T-cell (primary cell): Measurements from ENCODE around the gene ELMOD3. TPM values are rescaled to one million over a fixed set of nuclear protein-coding genes. Genes with fewer than 3 reads are reported as not detected.
"Not testable (repeated sequence)": the region's sequence is repeated elsewhere in the genome, so short reads cannot be mapped to it uniquely, and the experiment has no call there.

Experiments
- ATAC-seq, 4 experiments: fragments of 200-7000 bp in 3 of 4; fragments of 150-1000 bp in 1 of 4; cut with Tn5 transposase; replicated peaks in 1 of 4; 1 replicate in 3 of 4; 2 replicates in 1 of 4; pipeline ENCODE4 v1.10.0; 2021; ENCODE audit warnings: moderate library complexity in 3 of 4, mild to moderate bottlenecking in 2 of 4, moderate number of reproducible peaks in 1 of 4
- CTCF ChIA-PET, 2 donors: fragments of 300-600 bp; sonication (Branson Sonifier 250); formaldehyde crosslinking; loops; one replicate each; lab custom pipeline; 2022; ENCODE audit warnings: antibody characterized with exemption in 2 of 2; lab: Charles Lee
- POLR2A ChIA-PET, 2 donors: fragments of 300-600 bp; sonication (Branson Sonifier 250); formaldehyde crosslinking; loops; one replicate each; lab custom pipeline; 2022; ENCODE audit warnings: antibody characterized with exemption in 2 of 2; lab: Charles Lee
- DNase-seq, 35 experiments: peaks; one replicate each; pipeline versions ENCODE4 v3.0.0 to v3.0.0-alpha.2; 2013 to 2023
- H3K27ac ChIP-seq: one replicate; pipeline ENCODE4 v1.5.1; 2013; ENCODE audit warnings: low read length
- H3K27me3 ChIP-seq, 2 experiments: replicated peaks in 1 of 2; 1 replicate in 1 of 2; 2 replicates in 1 of 2; pipeline versions ENCODE4 v1.6.1 to v1.7.0; 2013; ENCODE audit warnings: low read length in 1 of 2, mixed read lengths in 1 of 2; ENCODE audit not compliant: control insufficient read depth in 2 of 2, insufficient read depth in 2 of 2; ENCODE audit errors: extremely low read depth in 1 of 2
- H3K36me3 ChIP-seq, 2 donors: 1 replicate in 1 of 2; 2 replicates in 1 of 2; pipeline versions ENCODE4 v1.6.1 to v1.7.0; 2013; ENCODE audit warnings: low read length in 1 of 2; ENCODE audit not compliant: control insufficient read depth in 2 of 2, insufficient read depth in 1 of 2; ENCODE audit errors: extremely low read depth in 1 of 2
- H3K4me1 ChIP-seq, 2 experiments: 1 replicate in 1 of 2; 2 replicates in 1 of 2; pipeline versions ENCODE4 v1.6.1 to v1.7.0; 2013; ENCODE audit warnings: low read length in 2 of 2, mixed read lengths in 1 of 2; ENCODE audit not compliant: insufficient read depth in 2 of 2, control insufficient read depth in 1 of 2; ENCODE audit errors: extremely low read depth in 1 of 2
- H3K4me3 ChIP-seq, 2 donors: 1 replicate in 1 of 2; 2 replicates in 1 of 2; pipeline versions ENCODE4 v1.5.1 to v1.7.0; 2013; ENCODE audit warnings: mild to moderate bottlenecking in 2 of 2, low read length in 1 of 2, moderate library complexity in 1 of 2; ENCODE audit not compliant: control insufficient read depth in 1 of 2; ENCODE audit errors: extremely low read depth in 1 of 2
- H3K9me3 ChIP-seq: 2 replicates; pipeline ENCODE4 v1.7.0; 2013
- H3K27ac Mint-ChIP-seq, 2 donors: one replicate each; pipeline ENCODE4 v1.8.0; 2020 to 2021; ENCODE audit warnings: mild to moderate bottlenecking in 2 of 2, mixed read lengths in 2 of 2
- H3K27me3 Mint-ChIP-seq, 2 donors: one replicate each; pipeline ENCODE4 v1.8.0; 2021 to 2022; ENCODE audit warnings: mixed read lengths in 2 of 2
- H3K36me3 Mint-ChIP-seq: one replicate; pipeline ENCODE4 v1.8.0; 2021; ENCODE audit warnings: mixed read lengths
- H3K4me1 Mint-ChIP-seq, 3 donors: one replicate each; pipeline ENCODE4 v1.8.0; 2020 to 2022; ENCODE audit warnings: mixed read lengths in 3 of 3, mild to moderate bottlenecking in 1 of 3
- H3K4me3 Mint-ChIP-seq, 3 donors: one replicate each; pipeline ENCODE4 v1.8.0; 2020 to 2022; ENCODE audit warnings: mild to moderate bottlenecking in 3 of 3, mixed read lengths in 3 of 3, moderate library complexity in 3 of 3
- H3K9me3 Mint-ChIP-seq, 3 donors: one replicate each; pipeline ENCODE4 v1.8.0; 2020 to 2022; ENCODE audit warnings: mixed read lengths in 3 of 3
- WGBS: methylation state at CpG from one replicate; pipeline ENCODE4 v1.1.5; 2013; ENCODE audit warnings: missing lambda C conversion rate; ENCODE audit not compliant: insufficient coverage; 5-methylcytosine and 5-hydroxymethylcytosine counted together
- total RNA-seq, 35 experiments: library from RNA in 6 of 35; stranded (reverse) in 6 of 35; fragments of 120-200 nt in 1 of 35; gene quantifications; one replicate each; pipeline versions ENCODE4 v1.2.1 to v1.2.4 and lab custom pipeline; 2013 to 2026

The ELMOD3 gene
- total RNA-seq, 5 donors from 2014 or later (not counting 1 experiment from before 2014, with no cell fraction given), result 18.8 to 30.9 (median 25.2) TPM

GRCh38 chr2:85357736-85358135 lies 3.2 kb downstream of the ELMOD3 start:
- Histone ChIP-seq H3K27me3 (no peaks in the 10 kb centered on the region), H3K4me3 (no peak overlapping the region), H3K9me3 (no peaks in the 10 kb centered on the region), H3K4me1 (peaks cover 13 to 28% of the 10 kb centered on the region in 2 experiments), H3K36me3 (peaks cover 0 to 30% of the 10 kb centered on the region in 2 donors), H3K27ac (no peak overlapping the region)
- POLR2A ChIA-PET, result interaction anchor here in 1 of 2 donors (0.6 to 0.7 kb wide), 2 partner anchors 57 to 204 kb away, joined by 3 read pairs; no protein-coding TSS in a partner anchor
- no peak for ATAC-seq
- no peaks in the 10 kb centered on the region for H3K9me3 Mint-ChIP-seq
- peaks cover 46 to 52% (median 48%) of the 10 kb centered on the region in 3 donors for H3K4me1 Mint-ChIP-seq
- H3K4me3 Mint-ChIP-seq, result no peak overlapping the region
- H3K27me3 Mint-ChIP-seq, result no peaks in the 10 kb centered on the region
- DNase-seq, result no peak
- peaks cover 45% of the 10 kb centered on the region for H3K36me3 Mint-ChIP-seq
- CTCF ChIA-PET, result interaction anchor here in 1 of 2 donors (0.6 kb wide), 1 partner anchor 683 kb away, joined by 3 read pairs; no protein-coding TSS in a partner anchor
- H3K27ac Mint-ChIP-seq, result no peak overlapping the region
- WGBS, result 100% methylated on average over 1 of the region's 3 CpGs

GRCh38 chr2:85362653-85363387 lies 8.3 kb downstream of the ELMOD3 start:
- H3K27me3 Mint-ChIP-seq, H3K27ac Mint-ChIP-seq: not testable (repeated sequence)
- H3K36me3 Mint-ChIP-seq, result peaks cover 51% of the 10 kb centered on the region

DNA sequence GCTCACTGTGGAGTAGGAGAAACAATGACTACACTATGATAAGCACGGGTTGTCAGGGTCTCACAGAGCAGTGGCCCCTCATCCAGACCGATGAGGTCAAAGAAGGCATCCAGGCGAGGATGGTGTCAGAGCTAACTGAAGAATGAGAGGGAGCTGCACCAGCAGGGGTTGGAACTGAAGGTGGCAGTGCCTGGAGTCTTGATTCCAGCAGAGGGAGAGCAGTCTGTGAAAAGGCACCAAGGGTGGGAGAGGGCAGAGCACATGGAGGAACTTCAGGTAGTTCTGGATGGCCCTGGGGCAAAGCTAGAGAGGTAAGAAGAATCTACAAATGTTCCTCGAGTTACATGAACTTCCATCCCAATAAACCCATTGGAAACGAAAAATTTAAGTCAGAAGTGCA lies 12.6 kb downstream of the ELMOD3 start:
- Mint-ChIP-seq H3K9me3 (no peaks in the 10 kb centered on the region), H3K36me3 (peaks cover 37% of the 10 kb centered on the region), H3K4me3 (no peak overlapping the region), H3K27me3 (no peaks in the 10 kb centered on the region), H3K27ac (no peak overlapping the region), H3K4me1 (no peaks in the 10 kb centered on the region)
- no peaks in the 10 kb centered on the region for H3K9me3 ChIP-seq
- ChIA-PET POLR2A (no interaction called here), CTCF (no interaction called here)
- H3K4me3 ChIP-seq, result no peak overlapping the region
- H3K36me3 ChIP-seq, result peaks cover 9 to 26% of the 10 kb centered on the region in 2 donors
- ATAC-seq, result no peak
- no peak for DNase-seq
- WGBS, result 88% methylated on average over 5 of the region's 5 CpGs
- no peaks in the 10 kb centered on the region for H3K27me3 ChIP-seq
- no peak overlapping the region for H3K27ac ChIP-seq
- no peaks in the 10 kb centered on the region for H3K4me1 ChIP-seq

More at GRCh38 chr2:85362653-85363387, 8.3 kb downstream of the ELMOD3 start:
- H3K4me3 ChIP-seq, DNase-seq, CTCF ChIA-PET, H3K27me3 ChIP-seq, ATAC-seq, H3K27ac ChIP-seq, H3K9me3 ChIP-seq, H3K4me3 Mint-ChIP-seq, POLR2A ChIA-PET, H3K4me1 ChIP-seq, H3K9me3 Mint-ChIP-seq: not testable (repeated sequence)
- peaks cover 9 to 30% of the 10 kb centered on the region in 2 donors for H3K36me3 ChIP-seq
- WGBS, result no CpG with 5 or more reads among the region's 5 CpGs
- peaks cover 8 to 11% (median 10%) of the 10 kb centered on the region in 3 donors for H3K4me1 Mint-ChIP-seq

DNA sequence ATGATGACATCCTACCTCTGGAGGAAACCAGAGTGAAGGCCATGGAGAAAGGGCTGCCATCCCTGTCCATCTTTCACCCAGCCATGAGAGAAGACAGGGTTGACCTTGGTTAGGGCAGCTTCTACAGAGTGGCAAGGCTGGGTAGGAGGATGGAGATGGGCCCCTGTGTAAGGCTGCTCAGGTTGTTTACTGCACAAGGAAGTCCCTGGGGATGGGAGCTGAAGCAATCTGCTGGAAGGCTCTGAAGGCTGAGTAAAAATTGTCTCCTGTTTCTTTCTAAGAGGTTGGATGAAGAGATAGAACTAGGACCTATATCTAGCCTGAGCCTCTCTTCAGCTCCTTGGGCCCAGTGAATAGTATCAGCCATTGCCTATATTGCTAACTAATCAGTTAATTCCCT lies 14.4 kb downstream of the ELMOD3 start:
- no peaks in the 10 kb centered on the region for H3K4me1 ChIP-seq
- Mint-ChIP-seq H3K4me1 (no peaks in the 10 kb centered on the region), H3K36me3 (peaks cover 33% of the 10 kb centered on the region), H3K9me3 (no peaks in the 10 kb centered on the region), H3K4me3 (no peak overlapping the region), H3K27me3 (no peaks in the 10 kb centered on the region), H3K27ac (no peak overlapping the region)
- no peaks in the 10 kb centered on the region for H3K9me3 ChIP-seq
- POLR2A ChIA-PET, result no interaction called here
- H3K27me3 ChIP-seq, result no peaks in the 10 kb centered on the region
- no peak for DNase-seq
- CTCF ChIA-PET, result interaction anchor here in 1 of 2 donors (0.6 kb wide), 1 partner anchor 13 kb away, joined by 9 read pairs; no protein-coding TSS in a partner anchor
- H3K36me3 ChIP-seq, result peaks cover 3 to 14% of the 10 kb centered on the region in 2 donors
- no peak overlapping the region for H3K27ac ChIP-seq
- no peak for ATAC-seq
- no peak overlapping the region for H3K4me3 ChIP-seq

DNA sequence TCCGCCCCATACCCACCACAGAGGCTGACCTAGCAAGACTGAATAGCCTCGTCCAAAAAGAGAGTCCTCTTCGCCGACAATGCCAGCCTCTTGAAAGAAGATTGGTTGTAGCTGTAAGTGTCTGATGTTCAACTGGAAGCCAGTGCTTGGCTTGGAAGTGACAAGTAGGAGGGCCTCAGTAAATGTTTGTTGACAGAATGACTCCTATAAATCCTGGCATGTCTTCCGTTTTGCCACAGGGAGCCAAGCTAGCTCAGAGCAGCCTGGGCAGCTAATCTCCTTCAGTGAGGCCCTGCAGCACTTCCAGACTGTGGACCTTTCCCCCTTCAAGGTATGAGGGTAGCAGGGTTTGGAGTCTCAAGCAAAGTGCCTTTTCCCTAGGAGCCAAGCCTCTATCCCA lies 14.9 kb downstream of the ELMOD3 start:
- H3K9me3 Mint-ChIP-seq, result no peaks in the 10 kb centered on the region
- no peak overlapping the region for H3K27ac Mint-ChIP-seq
- H3K4me3 Mint-ChIP-seq, result no peak overlapping the region

DNA sequence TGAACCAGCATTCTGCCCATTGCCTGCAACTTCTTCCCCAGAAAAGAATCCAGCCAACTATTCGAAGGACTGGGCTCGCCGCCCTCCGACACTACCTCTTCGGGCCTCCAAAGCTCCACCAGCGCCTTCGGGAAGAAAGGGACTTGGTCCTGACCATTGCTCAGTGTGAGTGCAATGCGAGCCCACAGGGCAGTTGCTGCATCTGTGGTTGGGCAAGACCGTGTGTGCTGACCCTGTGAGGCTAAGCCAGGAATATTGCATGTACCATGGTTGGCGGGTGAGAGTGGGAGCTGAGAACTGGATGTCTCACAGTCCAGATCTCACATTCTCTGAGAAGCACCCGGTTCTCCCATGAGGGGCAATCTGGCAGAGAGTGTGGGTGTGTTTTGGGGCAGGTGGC lies 16.5 kb downstream of the ELMOD3 start:
- no peak overlapping the region for H3K4me3 ChIP-seq
- Mint-ChIP-seq H3K4me1 (no peaks in the 10 kb centered on the region), H3K36me3 (peaks cover 41% of the 10 kb centered on the region), H3K27me3 (no peaks in the 10 kb centered on the region), H3K4me3 (no peak overlapping the region), H3K9me3 (no peaks in the 10 kb centered on the region), H3K27ac (no peak overlapping the region)
- H3K27me3 ChIP-seq, result no peaks in the 10 kb centered on the region
- no peak for DNase-seq
- H3K9me3 ChIP-seq, result no peaks in the 10 kb centered on the region
- ATAC-seq, result no peak
- WGBS, result 98% methylated on average over 11 of the region's 11 CpGs
- no peaks in the 10 kb centered on the region for H3K4me1 ChIP-seq
- H3K27ac ChIP-seq, result no peak overlapping the region
- peaks cover 0 to 19% of the 10 kb centered on the region in 2 donors for H3K36me3 ChIP-seq
- ChIA-PET CTCF (interaction anchor here in 1 of 2 donors (0.6 kb wide), 1 partner anchor 501 kb away, joined by 3 read pairs; no protein-coding TSS in a partner anchor), POLR2A (interaction anchor here in 1 of 2 donors (0.6 kb wide), 1 partner anchor 24 kb away, joined by 3 read pairs; no protein-coding TSS in a partner anchor)

More for the DNA sequence above, 14.9 kb downstream of the ELMOD3 start:
- Histone ChIP-seq H3K27ac (no peak overlapping the region), H3K4me3 (no peak overlapping the region), H3K27me3 (no peaks in the 10 kb centered on the region), H3K9me3 (no peaks in the 10 kb centered on the region), H3K4me1 (no peaks in the 10 kb centered on the region), H3K36me3 (peaks cover 0 to 14% of the 10 kb centered on the region in 2 donors)
- Mint-ChIP-seq H3K27me3 (no peaks in the 10 kb centered on the region), H3K36me3 (peaks cover 35% of the 10 kb centered on the region), H3K4me1 (no peaks in the 10 kb centered on the region)
- 100% methylated on average over 1 of the region's 5 CpGs for WGBS
- CTCF ChIA-PET, result interaction anchor here in 1 of 2 donors (0.6 to 0.7 kb wide), 3 partner anchors 12 to 218 kb away, joined by 4 to 9 read pairs (median 4); no protein-coding TSS in a partner anchor
- POLR2A ChIA-PET, result interaction anchor here in 1 of 2 donors (0.6 kb wide), 1 partner anchor 649 kb away, joined by 3 read pairs; no protein-coding TSS in a partner anchor
- DNase-seq (no peak), ATAC-seq (no peak)
